ENCODE measurements around the gene DRAM2. TPM values are rescaled to one million over a fixed set of nuclear protein-coding genes. Genes with fewer than 3 reads are reported as not detected.
A peak's percentile ranks its signal among the peaks of the same experiment; 100 is the strongest.

Gene DRAM2
- total and polyA plus RNA-seq, 9 of the 15 experiments (the other 6 are each of a cell fraction or from before 2014, with no cell fraction given) = 29.0 to 161 (median 53.5) TPM

DNA sequence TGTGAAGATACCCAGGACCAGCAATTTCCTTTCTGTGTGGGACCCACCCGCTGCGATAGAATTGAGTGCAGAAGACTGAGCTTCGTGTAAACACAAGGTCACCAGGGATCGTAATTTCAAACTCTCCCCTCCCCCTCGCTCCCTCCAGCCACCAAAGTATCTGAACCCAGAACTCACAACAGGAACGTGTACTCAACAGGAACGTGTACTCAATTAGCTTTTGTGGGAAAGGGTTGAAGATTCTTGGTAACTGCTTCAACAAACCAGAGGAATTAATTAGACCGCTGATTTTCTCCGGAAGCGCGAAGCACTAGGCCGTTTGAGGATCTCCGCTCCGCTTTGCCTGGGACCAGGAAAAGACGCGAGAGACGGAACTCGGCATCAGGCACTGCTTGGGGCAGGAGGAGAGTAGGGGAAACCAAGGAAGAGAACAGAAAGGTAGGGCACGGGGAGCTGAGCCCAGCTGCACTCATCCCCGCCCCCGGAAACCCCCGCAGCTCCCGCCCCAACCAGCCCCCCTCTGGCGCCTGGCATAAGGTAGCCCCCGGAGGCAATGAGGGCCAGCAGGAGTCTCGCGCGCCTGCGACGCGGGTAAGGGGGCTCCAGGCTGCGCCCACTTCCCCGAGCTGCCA lies 453 bp downstream of the DRAM2 start (continued):
- TF ChIP-seq TAF7 (tag; IDR thresholded peaks at IDR 0.05) = peak; percentile 41; the same call in 1 of the 2 replicates
- TF ChIP-seq, protein P1, sequence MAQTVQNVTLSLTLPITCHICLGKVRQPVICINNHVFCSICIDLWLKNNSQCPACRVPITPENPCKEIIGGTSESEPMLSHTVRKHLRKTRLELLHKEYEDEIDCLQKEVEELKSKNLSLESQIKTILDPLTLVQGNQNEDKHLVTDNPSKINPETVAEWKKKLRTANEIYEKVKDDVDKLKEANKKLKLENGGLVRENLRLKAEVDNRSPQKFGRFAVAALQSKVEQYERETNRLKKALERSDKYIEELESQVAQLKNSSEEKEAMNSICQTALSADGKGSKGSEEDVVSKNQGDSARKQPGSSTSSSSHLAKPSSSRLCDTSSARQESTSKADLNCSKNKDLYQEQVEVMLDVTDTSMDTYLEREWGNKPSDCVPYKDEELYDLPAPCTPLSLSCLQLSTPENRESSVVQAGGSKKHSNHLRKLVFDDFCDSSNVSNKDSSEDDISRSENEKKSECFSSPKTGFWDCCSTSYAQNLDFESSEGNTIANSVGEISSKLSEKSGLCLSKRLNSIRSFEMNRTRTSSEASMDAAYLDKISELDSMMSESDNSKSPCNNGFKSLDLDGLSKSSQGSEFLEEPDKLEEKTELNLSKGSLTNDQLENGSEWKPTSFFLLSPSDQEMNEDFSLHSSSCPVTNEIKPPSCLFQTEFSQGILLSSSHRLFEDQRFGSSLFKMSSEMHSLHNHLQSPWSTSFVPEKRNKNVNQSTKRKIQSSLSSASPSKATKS (CRISPR knock-in tag; IDR thresholded peaks at IDR 0.05) = no peak
- TF ChIP-seq, protein P2, sequence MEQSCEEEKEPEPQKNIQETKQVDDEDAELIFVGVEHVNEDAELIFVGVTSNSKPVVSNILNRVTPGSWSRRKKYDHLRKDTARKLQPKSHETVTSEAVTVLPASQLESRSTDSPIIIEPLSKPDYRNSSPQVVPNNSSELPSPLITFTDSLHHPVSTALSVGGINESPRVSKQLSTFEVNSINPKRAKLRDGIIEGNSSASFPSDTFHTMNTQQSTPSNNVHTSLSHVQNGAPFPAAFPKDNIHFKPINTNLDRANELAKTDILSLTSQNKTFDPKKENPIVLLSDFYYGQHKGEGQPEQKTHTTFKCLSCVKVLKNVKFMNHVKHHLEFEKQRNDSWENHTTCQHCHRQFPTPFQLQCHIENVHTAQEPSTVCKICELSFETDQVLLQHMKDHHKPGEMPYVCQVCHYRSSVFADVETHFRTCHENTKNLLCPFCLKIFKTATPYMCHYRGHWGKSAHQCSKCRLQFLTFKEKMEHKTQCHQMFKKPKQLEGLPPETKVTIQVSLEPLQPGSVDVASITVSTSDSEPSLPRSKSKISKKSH (CRISPR knock-in tag; IDR thresholded peaks at IDR 0.05) = no peak
- no peak for TF ChIP-seq ZC3H11A (IDR thresholded peaks at IDR 0.05; ENCODE audit: low read depth, low read length)
- TF ChIP-seq HNRNPLL (IDR thresholded peaks at IDR 0.05; ENCODE audit: low read depth, low read length, poor library complexity, severe bottlenecking) = no peak
- TF ChIP-seq HMG20B (CRISPR knock-in tag; IDR thresholded peaks at IDR 0.05) = no peak
- TF ChIP-seq CAMTA2 (CRISPR knock-in tag; conservative IDR thresholded peaks at IDR 0.05) = no peak
- TF ChIP-seq, protein P3, sequence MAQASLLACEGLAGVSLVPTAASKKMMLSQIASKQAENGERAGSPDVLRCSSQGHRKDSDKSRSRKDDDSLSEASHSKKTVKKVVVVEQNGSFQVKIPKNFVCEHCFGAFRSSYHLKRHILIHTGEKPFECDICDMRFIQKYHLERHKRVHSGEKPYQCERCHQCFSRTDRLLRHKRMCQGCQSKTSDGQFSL (CRISPR knock-in tag; IDR thresholded peaks at IDR 0.05) = no peak
- TF ChIP-seq, protein P3 (tag; IDR thresholded peaks at IDR 0.05) = no peak
- TF ChIP-seq DMBX1 (CRISPR knock-in tag; IDR thresholded peaks at IDR 0.05; ENCODE audit: borderline replicate concordance) = peak; percentile 39; the same call in 1 of the 2 replicates
- TF ChIP-seq BDP1 (IDR thresholded peaks at IDR 0.05; ENCODE audit: insufficient read depth, insufficient read length) = no peak
- no peak for TF ChIP-seq NRF1 (conservative IDR thresholded peaks at IDR 0.05 in 1 of 2, IDR thresholded peaks at IDR 0.05 in 1 of 2)
- TF ChIP-seq, protein P4, sequence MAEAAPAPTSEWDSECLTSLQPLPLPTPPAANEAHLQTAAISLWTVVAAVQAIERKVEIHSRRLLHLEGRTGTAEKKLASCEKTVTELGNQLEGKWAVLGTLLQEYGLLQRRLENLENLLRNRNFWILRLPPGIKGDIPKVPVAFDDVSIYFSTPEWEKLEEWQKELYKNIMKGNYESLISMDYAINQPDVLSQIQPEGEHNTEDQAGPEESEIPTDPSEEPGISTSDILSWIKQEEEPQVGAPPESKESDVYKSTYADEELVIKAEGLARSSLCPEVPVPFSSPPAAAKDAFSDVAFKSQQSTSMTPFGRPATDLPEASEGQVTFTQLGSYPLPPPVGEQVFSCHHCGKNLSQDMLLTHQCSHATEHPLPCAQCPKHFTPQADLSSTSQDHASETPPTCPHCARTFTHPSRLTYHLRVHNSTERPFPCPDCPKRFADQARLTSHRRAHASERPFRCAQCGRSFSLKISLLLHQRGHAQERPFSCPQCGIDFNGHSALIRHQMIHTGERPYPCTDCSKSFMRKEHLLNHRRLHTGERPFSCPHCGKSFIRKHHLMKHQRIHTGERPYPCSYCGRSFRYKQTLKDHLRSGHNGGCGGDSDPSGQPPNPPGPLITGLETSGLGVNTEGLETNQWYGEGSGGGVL (CRISPR knock-in tag; IDR thresholded peaks at IDR 0.05) = no peak
- TF ChIP-seq, protein P5, sequence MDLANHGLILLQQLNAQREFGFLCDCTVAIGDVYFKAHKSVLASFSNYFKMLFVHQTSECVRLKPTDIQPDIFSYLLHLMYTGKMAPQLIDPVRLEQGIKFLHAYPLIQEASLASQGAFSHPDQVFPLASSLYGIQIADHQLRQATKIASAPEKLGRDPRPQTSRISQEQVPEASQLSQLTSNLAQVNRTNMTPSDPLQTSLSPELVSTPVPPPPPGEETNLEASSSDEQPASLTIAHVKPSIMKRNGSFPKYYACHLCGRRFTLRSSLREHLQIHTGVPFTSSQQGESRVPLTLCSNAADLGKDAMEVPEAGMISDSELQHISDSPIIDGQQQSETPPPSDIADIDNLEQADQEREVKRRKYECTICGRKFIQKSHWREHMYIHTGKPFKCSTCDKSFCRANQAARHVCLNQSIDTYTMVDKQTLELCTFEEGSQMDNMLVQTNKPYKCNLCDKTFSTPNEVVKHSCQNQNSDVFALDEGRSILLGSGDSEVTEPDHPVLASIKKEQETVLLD (IDR thresholded peaks at IDR 0.05) = no peak
- TF ChIP-seq NR4A1 (CRISPR knock-in tag; IDR thresholded peaks at IDR 0.05) = no peak
- TF ChIP-seq NR4A1 (tag; IDR thresholded peaks at IDR 0.05) = no peak
- TF ChIP-seq, protein P6, sequence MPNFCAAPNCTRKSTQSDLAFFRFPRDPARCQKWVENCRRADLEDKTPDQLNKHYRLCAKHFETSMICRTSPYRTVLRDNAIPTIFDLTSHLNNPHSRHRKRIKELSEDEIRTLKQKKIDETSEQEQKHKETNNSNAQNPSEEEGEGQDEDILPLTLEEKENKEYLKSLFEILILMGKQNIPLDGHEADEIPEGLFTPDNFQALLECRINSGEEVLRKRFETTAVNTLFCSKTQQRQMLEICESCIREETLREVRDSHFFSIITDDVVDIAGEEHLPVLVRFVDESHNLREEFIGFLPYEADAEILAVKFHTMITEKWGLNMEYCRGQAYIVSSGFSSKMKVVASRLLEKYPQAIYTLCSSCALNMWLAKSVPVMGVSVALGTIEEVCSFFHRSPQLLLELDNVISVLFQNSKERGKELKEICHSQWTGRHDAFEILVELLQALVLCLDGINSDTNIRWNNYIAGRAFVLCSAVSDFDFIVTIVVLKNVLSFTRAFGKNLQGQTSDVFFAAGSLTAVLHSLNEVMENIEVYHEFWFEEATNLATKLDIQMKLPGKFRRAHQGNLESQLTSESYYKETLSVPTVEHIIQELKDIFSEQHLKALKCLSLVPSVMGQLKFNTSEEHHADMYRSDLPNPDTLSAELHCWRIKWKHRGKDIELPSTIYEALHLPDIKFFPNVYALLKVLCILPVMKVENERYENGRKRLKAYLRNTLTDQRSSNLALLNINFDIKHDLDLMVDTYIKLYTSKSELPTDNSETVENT (CRISPR knock-in tag; IDR thresholded peaks at IDR 0.05) = no peak

Data from K562 (cell line).